GM10266 (cell line): ENCODE measurements around the gene CTNND2.

ENCODE experiments used
- DNase-seq: peaks from one replicate; pipeline ENCODE4 v3.0.0; 2012; ENCODE audit errors: extremely low spot score
- TF ChIP-seq, protein P1 (sequence below): IDR thresholded peaks from 2 replicates; pipeline ENCODE4 v1.5.1; 2012; ENCODE audit warnings: mild to moderate bottlenecking, low read depth; ENCODE audit not compliant: control insufficient read depth, insufficient read depth; ENCODE audit errors: missing control alignments

The CTNND2 gene

GRCh38 chr5:11518676-11519075, 385.6 kb downstream of the CTNND2 start:
- TF ChIP-seq, protein P1, sequence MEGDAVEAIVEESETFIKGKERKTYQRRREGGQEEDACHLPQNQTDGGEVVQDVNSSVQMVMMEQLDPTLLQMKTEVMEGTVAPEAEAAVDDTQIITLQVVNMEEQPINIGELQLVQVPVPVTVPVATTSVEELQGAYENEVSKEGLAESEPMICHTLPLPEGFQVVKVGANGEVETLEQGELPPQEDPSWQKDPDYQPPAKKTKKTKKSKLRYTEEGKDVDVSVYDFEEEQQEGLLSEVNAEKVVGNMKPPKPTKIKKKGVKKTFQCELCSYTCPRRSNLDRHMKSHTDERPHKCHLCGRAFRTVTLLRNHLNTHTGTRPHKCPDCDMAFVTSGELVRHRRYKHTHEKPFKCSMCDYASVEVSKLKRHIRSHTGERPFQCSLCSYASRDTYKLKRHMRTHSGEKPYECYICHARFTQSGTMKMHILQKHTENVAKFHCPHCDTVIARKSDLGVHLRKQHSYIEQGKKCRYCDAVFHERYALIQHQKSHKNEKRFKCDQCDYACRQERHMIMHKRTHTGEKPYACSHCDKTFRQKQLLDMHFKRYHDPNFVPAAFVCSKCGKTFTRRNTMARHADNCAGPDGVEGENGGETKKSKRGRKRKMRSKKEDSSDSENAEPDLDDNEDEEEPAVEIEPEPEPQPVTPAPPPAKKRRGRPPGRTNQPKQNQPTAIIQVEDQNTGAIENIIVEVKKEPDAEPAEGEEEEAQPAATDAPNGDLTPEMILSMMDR, result no peak

GRCh38 chr5:11514705-11515432, 389.4 kb downstream of the CTNND2 start:
- TF ChIP-seq, protein P1, result no peak

More at GRCh38 chr5:11518676-11519075, 385.6 kb downstream of the CTNND2 start:
- no peak for DNase-seq

DNA sequence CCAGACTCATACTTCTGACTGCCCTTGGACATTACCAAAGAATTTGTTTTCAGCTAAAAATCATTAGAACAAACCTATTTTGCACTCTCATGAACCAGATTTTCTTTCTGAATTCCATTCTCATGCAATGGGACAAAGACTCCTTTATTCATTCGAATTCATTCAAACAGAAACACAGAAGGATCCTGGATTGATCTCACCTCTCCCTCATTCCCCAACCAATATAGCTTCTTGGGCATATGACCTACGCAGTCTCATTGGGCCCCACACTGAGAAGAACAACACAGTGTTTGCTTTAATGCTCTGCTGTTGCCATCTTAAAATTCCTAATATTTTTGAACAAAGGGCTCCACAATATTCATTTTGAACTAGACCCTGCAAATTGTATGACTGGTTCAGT, 392.4 kb downstream of the CTNND2 start:
- TF ChIP-seq, protein P1, result no peak
- no peak for DNase-seq

More at GRCh38 chr5:11514705-11515432, 389.4 kb downstream of the CTNND2 start:
- DNase-seq, result no peak

- TF ChIP-seq, protein P1, result no peak
- no peak for DNase-seq
Observed at GRCh38 chr5:11510889-11511288, 393.4 kb downstream of the CTNND2 start.

DNA sequence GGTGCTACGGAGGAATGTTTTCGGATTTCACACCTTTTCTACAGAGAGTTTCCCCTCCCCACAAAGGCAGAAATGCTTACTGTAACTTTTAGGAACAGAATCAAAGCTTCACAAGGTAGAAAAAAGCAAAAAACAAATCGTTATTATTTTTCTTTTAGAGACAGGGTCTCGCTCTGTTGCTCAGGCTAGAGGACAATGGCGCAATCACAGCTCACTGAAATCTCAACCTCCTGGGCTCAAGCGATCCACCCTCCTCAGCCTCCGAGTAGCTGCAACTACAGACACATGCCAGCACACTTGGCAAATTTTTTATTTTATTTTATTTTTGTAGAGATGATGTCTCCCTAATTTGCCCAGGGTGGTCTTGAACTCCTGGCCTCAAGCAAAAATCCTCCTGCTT, 394.5 kb downstream of the CTNND2 start:
- TF ChIP-seq, protein P1, result no peak
- DNase-seq, result no peak

GRCh38 chr5:11507156-11507910, 396.9 kb downstream of the CTNND2 start:
- TF ChIP-seq, protein P1, result no peak
- DNase-seq, result no peak

GRCh38 chr5:11504886-11505193, 399.4 kb downstream of the CTNND2 start:
- no peak for DNase-seq
- TF ChIP-seq, protein P1, result no peak
